ENCODE results near the gene CD68. TPM values are rescaled to one million over a fixed set of nuclear protein-coding genes. Genes with fewer than 3 reads are reported as not detected.

Gene CD68
- polyA plus RNA-seq, 1 donor, result 512 TPM

GRCh38 chr17:7549401-7550055 is 29.9 kb upstream of the CD68 start:
- WGBS (ENCODE audit: insufficient coverage, low lambda C conversion rate), result 10% methylated on average over 2 of the region's 20 CpGs
- Histone ChIP-seq H3K9me3 (ENCODE audit: control insufficient read depth, low read depth, low read length) (no peaks in the 10 kb centered on the region), H3K27ac (ENCODE audit: low read length) (peak overlapping the region; percentile 90), H3K4me1 (ENCODE audit: control insufficient read depth, insufficient read depth, low read length) (peaks cover 24% of the 10 kb centered on the region), H3K27me3 (ENCODE audit: control insufficient read depth, insufficient read depth, low read length) (no peaks in the 10 kb centered on the region), H3K36me3 (ENCODE audit: control insufficient read depth, insufficient read depth, low read length) (no peaks in the 10 kb centered on the region), H3K4me3 (ENCODE audit: low read length) (peak overlapping the region; percentile 46)
- DNase-seq, result peak in 1 of 2 donors; percentile 86

- H3K9me3 ChIP-seq (ENCODE audit: control insufficient read depth, low read depth, low read length), result no peaks in the 10 kb centered on the region
- H3K36me3 ChIP-seq (ENCODE audit: control insufficient read depth, insufficient read depth, low read length), result no peaks in the 10 kb centered on the region
- peak overlapping the region; percentile 90 for H3K27ac ChIP-seq (ENCODE audit: low read length)
- DNase-seq, result peak in 1 of 2 donors; percentile 74
- WGBS (ENCODE audit: insufficient coverage, low lambda C conversion rate), result no CpG with 5 or more reads among the region's 6 CpGs
- peaks cover 24% of the 10 kb centered on the region for H3K4me1 ChIP-seq (ENCODE audit: control insufficient read depth, insufficient read depth, low read length)
- no peak overlapping the region for H3K4me3 ChIP-seq (ENCODE audit: low read length)
- H3K27me3 ChIP-seq (ENCODE audit: control insufficient read depth, insufficient read depth, low read length), result no peaks in the 10 kb centered on the region
Observed at GRCh38 chr17:7550344-7550743, 29.1 kb upstream of the CD68 start.

GRCh38 chr17:7551396-7551795 is 28.0 kb upstream of the CD68 start:
- Histone ChIP-seq H3K4me3 (ENCODE audit: low read length) (peak overlapping the region; percentile 1), H3K4me1 (ENCODE audit: control insufficient read depth, insufficient read depth, low read length) (peaks cover 24% of the 10 kb centered on the region), H3K27ac (ENCODE audit: low read length) (peak overlapping the region; percentile 90), H3K36me3 (ENCODE audit: control insufficient read depth, insufficient read depth, low read length) (no peaks in the 10 kb centered on the region), H3K9me3 (ENCODE audit: control insufficient read depth, low read depth, low read length) (no peaks in the 10 kb centered on the region), H3K27me3 (ENCODE audit: control insufficient read depth, insufficient read depth, low read length) (no peaks in the 10 kb centered on the region)
- peak; percentile 78 to 92 for DNase-seq
- WGBS (ENCODE audit: insufficient coverage, low lambda C conversion rate), result no CpG with 5 or more reads among the region's 4 CpGs

- Histone ChIP-seq H3K36me3 (ENCODE audit: control insufficient read depth, insufficient read depth, low read length) (no peaks in the 10 kb centered on the region), H3K4me1 (ENCODE audit: control insufficient read depth, insufficient read depth, low read length) (peaks cover 29% of the 10 kb centered on the region), H3K9me3 (ENCODE audit: control insufficient read depth, low read depth, low read length) (no peaks in the 10 kb centered on the region), H3K4me3 (ENCODE audit: low read length) (no peak overlapping the region), H3K27ac (ENCODE audit: low read length) (peak overlapping the region; percentile 90), H3K27me3 (ENCODE audit: control insufficient read depth, insufficient read depth, low read length) (no peaks in the 10 kb centered on the region)
- no peak for DNase-seq
- WGBS (ENCODE audit: insufficient coverage, low lambda C conversion rate), result no CpG with 5 or more reads among the region's 6 CpGs
Observed at GRCh38 chr17:7552621-7553051, 26.8 kb upstream of the CD68 start.

- no peak for DNase-seq
- H3K27ac ChIP-seq (ENCODE audit: low read length), result no peak overlapping the region
- no peaks in the 10 kb centered on the region for H3K9me3 ChIP-seq (ENCODE audit: control insufficient read depth, low read depth, low read length)
- WGBS (ENCODE audit: insufficient coverage, low lambda C conversion rate), result no CpG with 5 or more reads among the region's 1 CpG
- no peaks in the 10 kb centered on the region for H3K27me3 ChIP-seq (ENCODE audit: control insufficient read depth, insufficient read depth, low read length)
- H3K4me1 ChIP-seq (ENCODE audit: control insufficient read depth, insufficient read depth, low read length), result peaks cover 34% of the 10 kb centered on the region
- H3K36me3 ChIP-seq (ENCODE audit: control insufficient read depth, insufficient read depth, low read length), result no peaks in the 10 kb centered on the region
- H3K4me3 ChIP-seq (ENCODE audit: low read length), result no peak overlapping the region
Observed at GRCh38 chr17:7553356-7553755, 26.1 kb upstream of the CD68 start.

- no CpG with 5 or more reads among the region's 10 CpGs for whole genome bisulfite sequencing (ENCODE audit: insufficient coverage, low lambda C conversion rate)
- no peak for DNase-seq
- Histone ChIP-seq H3K4me3 (ENCODE audit: low read length) (no peak overlapping the region), H3K9me3 (ENCODE audit: control insufficient read depth, low read depth, low read length) (no peaks in the 10 kb centered on the region), H3K27me3 (ENCODE audit: control insufficient read depth, insufficient read depth, low read length) (no peaks in the 10 kb centered on the region), H3K36me3 (ENCODE audit: control insufficient read depth, insufficient read depth, low read length) (no peaks in the 10 kb centered on the region), H3K27ac (ENCODE audit: low read length) (no peak overlapping the region), H3K4me1 (ENCODE audit: control insufficient read depth, insufficient read depth, low read length) (peaks cover 41% of the 10 kb centered on the region)
Observed at GRCh38 chr17:7555320-7555948, 24.0 kb upstream of the CD68 start.

GRCh38 chr17:7556627-7557026 is 22.8 kb upstream of the CD68 start:
- Histone ChIP-seq H3K4me3 (ENCODE audit: low read length) (peak overlapping the region; percentile 58), H3K27ac (ENCODE audit: low read length) (peak overlapping the region; percentile 99), H3K27me3 (ENCODE audit: control insufficient read depth, insufficient read depth, low read length) (no peaks in the 10 kb centered on the region), H3K9me3 (ENCODE audit: control insufficient read depth, low read depth, low read length) (no peaks in the 10 kb centered on the region), H3K36me3 (ENCODE audit: control insufficient read depth, insufficient read depth, low read length) (no peaks in the 10 kb centered on the region), H3K4me1 (ENCODE audit: control insufficient read depth, insufficient read depth, low read length) (peaks cover 37% of the 10 kb centered on the region)
- no CpG with 5 or more reads among the region's 12 CpGs for WGBS (ENCODE audit: insufficient coverage, low lambda C conversion rate)
- peak in 1 of 2 donors; percentile 41 for DNase-seq

GRCh38 chr17:7557147-7557764 is 22.2 kb upstream of the CD68 start:
- 40% methylated on average over 1 of the region's 19 CpGs for WGBS (ENCODE audit: insufficient coverage, low lambda C conversion rate)
- Histone ChIP-seq H3K9me3 (ENCODE audit: control insufficient read depth, low read depth, low read length) (no peaks in the 10 kb centered on the region), H3K4me3 (ENCODE audit: low read length) (peak overlapping the region; percentile 58), H3K4me1 (ENCODE audit: control insufficient read depth, insufficient read depth, low read length) (peaks cover 37% of the 10 kb centered on the region), H3K27me3 (ENCODE audit: control insufficient read depth, insufficient read depth, low read length) (no peaks in the 10 kb centered on the region), H3K27ac (ENCODE audit: low read length) (peak overlapping the region; percentile 99), H3K36me3 (ENCODE audit: control insufficient read depth, insufficient read depth, low read length) (no peaks in the 10 kb centered on the region)
- peak; percentile 77 to 93 for DNase-seq

- Histone ChIP-seq H3K4me1 (ENCODE audit: control insufficient read depth, insufficient read depth, low read length) (peaks cover 43% of the 10 kb centered on the region), H3K27me3 (ENCODE audit: control insufficient read depth, insufficient read depth, low read length) (no peaks in the 10 kb centered on the region), H3K36me3 (ENCODE audit: control insufficient read depth, insufficient read depth, low read length) (no peaks in the 10 kb centered on the region), H3K27ac (ENCODE audit: low read length) (peak overlapping the region; percentile 99), H3K4me3 (ENCODE audit: low read length) (peak overlapping the region; percentile 58), H3K9me3 (ENCODE audit: control insufficient read depth, low read depth, low read length) (no peaks in the 10 kb centered on the region)
- no CpG with 5 or more reads among the region's 21 CpGs for WGBS (ENCODE audit: insufficient coverage, low lambda C conversion rate)
- peak; percentile 91 to 97 for DNase-seq
Observed at GRCh38 chr17:7557775-7558543, 21.5 kb upstream of the CD68 start.
